DMS153 treated with DMSO at 0.1 percent for 48 hours (cell line): ENCODE data around the gene FOCAD.

Experiments used
- DNase-seq: peaks from one replicate; lab custom pipeline; 2025; ENCODE audit not compliant: unreplicated experiment; lab: John Stamatoyannopoulos, UW

FOCAD gene

DNA sequence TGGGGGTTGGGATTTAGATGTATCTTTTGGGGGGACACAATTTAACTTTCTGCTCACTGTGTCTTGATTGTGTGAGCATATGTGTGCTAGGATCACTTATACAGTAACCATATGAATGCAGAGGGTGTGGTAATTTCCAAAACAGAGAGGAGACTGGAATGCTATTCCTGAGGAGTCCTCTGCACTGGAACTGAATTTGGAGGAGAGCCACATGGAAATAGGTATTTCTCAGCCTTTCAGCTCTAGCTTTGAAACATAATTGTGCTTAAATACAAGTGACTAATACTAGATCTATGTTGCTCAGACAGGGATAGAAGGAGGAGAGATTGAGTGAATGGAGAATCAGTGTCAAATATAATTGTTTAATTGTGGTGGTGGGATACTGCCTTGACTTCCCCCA, 45.5 kb downstream of the FOCAD start:
- no peak for DNase-seq

DNA sequence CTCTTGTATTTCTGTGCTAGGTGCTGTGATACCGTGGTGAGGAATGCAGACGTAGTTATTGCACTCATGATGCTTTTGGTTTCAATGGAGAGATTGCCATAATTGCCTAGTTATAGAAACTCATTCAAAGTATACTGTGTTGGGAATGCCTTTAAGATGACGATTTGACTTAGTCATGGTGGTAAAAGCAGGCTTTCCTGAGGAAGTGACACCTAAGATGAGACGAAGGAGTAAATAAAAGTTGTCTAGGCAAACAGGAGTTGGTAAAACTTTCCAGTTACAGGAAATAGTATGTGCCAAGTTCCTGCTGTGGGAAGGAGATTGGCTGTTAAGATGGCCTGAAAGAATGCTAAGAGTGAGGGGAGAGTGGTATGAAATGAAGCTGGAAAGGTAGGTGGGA, 48.1 kb downstream of the FOCAD start:
- no peak for DNase-seq

DNA sequence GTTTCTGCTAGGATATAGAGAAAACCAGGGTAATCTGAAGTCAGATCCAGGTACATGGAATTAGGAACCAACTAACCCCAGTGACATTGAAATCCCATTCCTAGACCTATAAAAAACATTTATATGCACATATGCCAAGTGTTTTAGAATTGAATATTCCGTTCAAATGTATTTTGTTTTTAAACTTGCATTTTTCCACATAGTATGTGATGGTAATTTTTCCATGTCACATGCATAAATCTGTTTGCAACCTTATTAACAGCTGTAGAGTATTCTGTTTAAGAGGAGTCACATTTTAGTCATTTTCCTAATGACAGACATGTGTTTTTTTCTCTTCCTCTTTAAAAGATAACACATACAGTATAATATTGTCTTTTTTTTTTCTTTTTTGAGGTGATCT, 50.2 kb downstream of the FOCAD start:
- no peak for DNase-seq

DNA sequence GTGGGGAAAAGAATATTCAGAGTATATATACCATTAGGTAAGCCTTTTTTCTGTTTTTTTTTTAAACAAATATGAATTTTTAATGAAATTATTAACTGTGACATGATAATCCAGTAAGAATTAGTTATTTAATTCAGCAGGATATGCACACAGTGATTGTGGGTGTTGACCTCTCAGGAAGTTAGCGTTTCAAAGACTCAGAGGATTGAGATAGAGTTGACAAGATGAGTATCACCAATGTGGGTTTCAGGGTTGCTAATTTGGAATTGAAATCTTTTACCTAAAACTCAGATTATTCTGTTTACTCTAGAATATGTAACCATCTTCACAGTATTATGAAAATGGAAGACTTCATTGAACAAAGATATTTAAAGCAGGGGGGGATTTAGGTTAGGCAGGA, 56.2 kb downstream of the FOCAD start:
- no peak for DNase-seq

DNA sequence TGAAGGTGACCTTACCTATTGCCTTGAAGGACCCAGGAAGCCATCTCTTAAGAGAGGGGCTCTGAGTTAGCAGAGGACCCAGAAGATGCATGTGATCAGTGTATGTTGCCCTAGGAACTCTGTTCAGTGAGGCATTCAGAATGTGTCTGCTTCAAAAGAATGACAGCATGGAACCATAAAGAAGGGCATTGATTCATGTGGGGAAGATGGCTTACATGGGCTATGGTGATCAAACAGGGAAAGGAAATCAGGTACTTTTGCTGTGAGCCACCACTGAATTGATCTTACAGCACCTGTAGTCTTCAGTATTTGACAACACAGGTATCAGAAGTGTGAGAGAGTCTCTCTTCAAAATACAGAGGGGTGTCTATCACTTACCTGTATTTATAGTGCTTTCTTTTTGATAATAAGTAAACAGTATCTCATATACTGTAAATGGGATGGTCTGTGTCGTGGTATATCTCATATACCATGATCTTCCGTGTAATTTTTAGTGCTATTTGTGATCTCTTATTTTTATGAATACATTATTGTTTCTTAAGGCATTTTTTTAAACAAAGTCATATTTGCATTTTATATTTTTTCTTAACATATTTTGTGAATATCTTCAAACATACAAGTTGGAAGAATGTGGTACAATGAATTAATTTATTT, 57.0 kb downstream of the FOCAD start:
- no peak for DNase-seq

DNA sequence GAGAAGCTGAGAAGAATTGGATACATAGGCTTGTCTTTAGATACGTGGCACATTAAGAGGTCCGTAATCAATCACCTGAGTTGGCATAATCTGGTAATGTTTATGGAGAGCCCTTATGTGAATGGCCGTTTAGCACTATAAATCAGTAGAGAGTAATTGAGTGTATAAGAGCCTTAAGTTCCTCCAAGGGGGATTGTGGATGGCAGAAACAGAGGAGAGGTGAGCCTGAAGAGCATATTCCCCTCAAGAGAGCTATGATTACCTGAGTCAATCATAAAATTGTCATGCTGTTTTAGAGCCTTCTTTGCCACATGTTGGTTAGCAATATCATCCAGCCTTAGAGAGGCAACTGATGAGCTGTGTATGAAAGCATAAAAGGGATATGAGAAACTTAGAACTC, 58.8 kb downstream of the FOCAD start:
- no peak for DNase-seq

DNA sequence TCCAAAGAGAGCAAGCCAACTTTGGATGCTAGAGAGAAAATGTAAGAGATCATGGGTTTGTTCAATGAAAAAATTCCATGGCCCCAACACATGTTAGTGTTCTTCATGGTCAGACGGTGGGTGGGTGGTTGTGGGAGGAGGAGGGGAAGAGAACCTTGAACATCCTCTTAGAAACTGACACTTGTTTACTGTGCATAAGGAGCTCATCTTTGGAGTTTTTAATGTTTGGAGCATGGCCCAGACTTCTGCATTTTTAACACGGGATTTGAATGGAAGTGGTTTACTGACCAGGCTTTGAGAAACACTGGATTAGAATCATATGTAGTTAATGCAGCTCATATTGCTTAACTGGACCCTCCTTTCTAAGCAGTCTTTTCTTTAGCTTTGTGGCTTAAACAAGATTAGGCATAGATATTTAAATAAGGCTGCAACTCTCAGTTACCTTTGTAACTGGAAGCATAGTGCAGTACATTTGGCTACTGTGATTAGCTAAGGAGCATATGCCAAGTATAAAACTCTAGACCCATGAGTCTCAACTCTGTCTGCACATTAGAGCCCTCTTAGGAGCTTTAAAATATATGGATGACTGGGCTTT, 60.1 kb downstream of the FOCAD start:
- DNase-seq = no peak

DNA sequence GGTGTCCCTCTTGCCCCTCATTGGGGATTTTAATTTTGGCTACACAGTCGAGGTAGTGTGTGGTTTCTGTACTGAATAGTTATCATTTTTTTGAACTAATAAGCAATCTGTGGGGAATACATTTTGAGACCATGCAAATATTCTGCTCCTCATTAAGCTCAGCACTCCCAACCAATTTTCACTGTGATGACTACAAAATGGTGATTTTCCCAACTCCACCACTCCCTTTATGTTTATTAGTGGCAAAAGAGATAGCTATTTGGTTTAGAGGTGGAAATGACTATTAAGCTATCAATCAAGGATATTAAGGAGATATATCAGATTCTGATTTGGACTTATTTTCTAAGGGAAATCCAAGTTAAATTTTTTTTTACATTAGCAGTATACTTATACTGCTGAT, 62.9 kb downstream of the FOCAD start:
- DNase-seq = no peak

DNA sequence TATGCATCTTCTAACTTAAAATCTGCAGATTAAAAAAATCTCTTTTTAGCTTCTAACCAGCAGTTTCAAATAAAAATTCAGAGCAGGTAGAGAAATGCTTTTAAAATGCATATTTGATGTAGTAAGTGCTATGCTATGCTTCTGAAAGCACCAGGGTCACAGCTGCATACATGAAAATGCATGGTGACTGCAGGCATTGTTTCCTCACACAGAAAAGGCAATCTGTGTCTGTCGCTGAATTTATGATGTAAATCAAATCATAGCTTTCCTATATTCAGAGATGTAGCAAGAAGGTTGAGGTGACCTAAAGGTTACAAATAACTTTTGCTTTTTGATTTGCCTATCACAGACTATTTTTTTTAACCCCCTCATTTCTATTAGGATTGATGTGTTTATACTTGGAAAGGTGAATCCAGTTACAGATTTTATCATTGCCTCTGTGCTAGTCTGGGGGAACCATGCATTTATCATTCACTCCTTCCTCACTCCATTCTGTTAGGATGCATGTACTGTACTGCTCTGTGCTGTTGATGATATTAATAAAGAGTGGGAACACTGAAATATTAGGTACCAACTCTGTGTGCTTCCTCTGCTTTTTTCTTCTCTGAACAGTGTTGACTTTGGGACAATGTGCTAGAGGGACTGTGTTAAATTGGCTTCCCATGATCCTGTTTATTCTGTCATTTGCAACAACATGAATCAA, 65.6 kb downstream of the FOCAD start:
- DNase-seq = no peak

DNA sequence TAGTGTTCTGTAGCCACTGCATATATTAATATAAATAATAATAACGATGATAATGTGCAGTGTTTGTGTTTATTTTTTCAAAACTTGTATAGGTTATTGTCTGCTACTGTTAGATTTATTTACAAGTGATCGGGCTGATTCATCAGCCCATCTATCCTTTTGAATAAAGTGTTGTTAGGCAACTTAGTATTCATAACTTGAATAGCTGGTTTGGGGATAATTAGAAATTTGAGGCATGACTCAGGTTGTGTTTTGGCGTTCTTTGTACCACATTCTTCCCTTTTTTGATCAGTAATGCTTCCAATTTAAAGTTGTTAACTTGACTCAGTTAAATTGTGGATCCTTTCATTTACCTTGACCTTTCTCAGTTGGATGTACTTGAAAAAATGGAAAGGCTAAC, 69.7 kb downstream of the FOCAD start:
- no peak for DNase-seq

DNA sequence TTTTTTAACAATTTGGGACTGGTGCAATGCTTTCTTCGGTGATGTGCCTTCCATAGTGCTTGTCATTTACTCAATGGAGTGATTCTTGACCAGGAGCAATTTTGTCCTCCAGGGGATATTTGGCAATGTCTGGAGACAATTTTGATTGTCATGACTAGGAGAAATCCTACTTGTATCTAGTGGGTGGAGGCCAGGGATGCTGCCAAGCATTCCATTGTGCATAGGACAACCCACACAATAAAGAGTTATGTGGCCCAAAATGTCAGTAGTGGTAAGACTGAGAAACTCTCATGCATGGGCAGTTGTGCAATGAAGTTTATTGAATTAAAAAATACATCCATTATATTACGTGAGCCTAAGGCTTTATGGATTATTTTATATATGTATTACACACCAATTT, 70.5 kb downstream of the FOCAD start:
- DNase-seq = no peak

DNA sequence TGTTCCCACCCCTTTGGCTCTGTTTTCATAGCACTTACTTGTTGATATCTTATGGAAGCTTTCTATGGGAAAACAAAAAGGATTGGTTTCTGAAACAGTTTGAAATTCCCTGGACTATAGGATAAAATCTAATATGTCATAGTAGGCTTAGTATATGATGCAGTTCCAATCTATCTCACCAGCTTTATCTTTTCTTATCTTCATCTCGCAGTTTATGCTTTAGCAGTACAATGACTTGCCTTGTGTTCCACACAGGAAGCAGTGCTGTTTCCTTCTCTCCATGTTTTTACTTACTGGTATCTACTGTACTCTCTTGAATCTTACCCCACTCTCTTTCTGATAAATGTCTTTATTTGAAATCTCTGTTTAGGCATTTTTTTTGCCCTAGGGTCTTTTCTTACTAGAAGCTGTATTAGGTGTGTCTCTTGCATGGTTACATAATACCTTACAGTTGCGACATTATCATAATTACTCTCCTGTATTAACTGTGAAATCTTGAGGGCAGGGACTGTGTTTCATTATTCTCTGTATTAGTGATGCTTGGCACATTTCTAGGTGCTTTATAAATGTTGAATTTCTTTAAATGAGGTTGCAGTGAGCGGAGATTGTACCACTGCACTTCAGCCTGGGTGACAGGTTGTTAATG, 76.3 kb downstream of the FOCAD start:
- no peak for DNase-seq

DNA sequence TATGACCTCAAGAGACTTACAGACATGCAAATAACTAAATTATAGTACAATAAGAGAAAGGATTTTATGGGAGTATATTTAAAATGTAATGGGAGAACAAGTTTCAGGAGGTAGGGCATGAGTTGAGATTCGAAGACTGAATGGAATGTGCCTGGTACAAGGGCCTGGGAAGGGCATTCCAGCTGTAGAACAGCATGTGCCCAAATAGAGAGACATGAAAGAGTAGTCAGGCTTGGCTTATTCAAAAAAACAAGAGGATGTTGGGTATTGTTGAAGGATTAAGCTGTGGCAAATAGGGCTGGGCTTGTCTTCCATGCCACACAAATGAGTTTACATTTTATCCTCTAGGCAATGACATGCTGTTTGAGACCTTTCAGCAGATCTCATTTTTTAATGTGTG, 86.9 kb downstream of the FOCAD start:
- DNase-seq = no peak

DNA sequence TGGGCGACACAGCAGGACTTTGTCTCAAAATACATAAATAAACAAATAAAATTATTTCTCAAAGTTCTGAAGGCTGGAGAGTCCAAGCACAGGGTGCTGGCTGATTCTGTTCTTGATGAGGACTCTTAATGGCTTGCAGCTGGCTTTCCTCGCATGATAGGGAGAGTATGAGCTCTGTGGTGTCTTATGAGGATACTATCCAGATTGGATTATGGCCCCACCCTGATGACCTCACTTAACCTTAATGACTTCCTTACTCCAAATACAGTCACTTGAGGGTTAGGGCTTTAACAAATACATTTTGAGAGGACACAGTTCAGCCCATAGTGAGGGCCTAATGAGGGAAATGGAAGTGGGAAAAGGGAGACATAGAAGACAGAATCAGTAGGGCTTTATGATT, 87.7 kb downstream of the FOCAD start:
- no peak for DNase-seq

DNA sequence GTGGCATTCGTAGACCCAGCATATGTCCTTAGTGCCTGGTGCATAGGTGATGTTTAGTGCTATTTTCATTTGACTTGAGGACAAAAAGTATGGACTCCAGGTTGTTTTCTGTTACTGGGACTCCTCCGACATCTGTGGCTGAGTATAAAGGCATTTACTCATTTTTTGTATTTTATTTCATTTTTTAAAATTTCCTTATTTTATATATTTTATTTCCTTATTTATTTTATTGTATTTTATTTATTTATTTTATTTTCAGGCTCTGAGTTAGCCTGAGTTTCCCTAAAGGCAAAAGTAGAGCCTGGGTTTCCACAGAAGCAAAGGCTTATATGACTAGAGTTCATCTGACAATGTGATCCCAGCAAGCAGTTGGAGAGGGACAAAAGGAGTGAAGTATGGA, 91.6 kb downstream of the FOCAD start:
- DNase-seq = no peak

DNA sequence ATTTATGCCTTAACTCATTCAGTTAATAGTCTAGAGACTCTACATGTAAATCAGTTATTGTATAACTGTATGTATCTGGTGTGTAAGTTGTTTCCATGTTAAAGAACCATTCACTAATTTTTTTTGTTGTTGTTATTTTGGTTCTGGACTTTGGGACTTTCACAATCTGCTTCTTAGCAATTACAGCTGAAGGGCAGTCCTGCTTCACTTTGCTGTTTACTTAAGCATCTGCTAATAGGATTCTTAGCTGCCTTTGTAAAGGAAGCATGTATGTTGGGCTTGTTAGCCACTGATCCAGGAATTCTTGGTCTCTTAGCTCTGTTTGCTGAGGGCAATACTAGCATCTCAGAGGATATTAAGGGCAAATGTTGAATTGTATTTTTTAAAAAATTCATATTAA, 97.0 kb downstream of the FOCAD start:
- no peak for DNase-seq

DNA sequence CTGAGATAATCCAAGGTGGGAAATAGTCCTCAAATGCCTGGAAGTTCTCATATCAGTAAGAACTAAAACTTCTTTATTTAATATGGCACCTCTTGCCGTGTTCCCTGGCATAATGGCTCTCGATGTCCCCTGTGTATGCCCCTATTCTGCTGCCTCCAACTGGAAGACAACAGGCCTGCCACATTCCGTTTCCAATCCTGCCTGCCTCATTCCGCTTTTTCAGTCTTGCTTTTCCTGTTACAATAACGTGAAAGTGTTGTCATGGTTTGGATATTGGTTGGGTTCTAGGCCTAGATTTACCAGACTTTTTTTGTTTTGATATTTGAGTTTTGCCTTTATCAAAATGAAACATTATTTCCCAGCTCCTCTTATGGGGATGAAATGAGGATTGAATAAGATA, 98.2 kb downstream of the FOCAD start:
- no peak for DNase-seq

DNA sequence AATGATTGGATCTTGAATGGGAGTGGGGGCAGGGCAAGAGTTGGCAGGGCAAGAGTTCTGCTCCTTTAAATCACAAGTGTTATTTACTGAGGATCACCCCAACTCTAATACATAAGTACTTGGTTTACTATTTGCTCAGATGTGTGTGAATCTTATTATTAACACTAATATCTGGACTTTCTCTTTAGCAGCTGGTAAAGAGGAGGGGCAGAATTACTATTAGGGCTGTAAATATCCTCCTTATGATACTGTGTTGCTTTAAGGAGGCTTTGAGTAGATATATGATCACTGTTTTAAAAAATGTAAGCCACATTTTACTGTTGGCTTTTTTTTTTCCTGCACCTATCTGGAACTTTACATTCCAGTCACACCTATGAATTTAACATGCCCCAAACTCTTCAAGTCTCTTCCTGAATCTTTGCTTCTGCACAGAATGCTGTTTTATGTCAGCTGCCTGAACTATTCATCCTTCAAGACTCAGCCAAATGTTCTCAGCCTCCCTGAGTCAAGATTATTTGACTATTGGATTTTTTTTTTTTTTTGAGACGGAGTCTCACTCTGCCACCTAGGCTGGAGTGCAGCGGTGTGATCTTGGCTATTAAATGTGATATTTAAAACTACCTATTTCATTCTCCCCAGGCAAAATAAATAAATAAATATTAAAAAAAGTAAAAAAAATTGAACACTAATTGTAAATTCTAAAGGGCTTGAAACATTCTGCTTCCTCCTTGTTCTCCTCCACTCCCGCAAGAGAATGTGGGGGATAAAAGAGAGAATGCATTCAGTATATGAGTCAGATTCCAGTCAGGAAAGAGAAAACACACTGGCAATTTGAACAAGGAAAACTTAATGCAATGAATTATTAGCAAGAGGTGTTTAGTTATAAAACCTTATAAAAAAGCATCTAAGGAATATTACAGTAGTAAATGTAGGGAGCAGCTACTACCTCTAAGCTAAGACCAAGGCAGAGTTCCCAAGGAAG, 99.3 kb downstream of the FOCAD start:
- DNase-seq = no peak

DNA sequence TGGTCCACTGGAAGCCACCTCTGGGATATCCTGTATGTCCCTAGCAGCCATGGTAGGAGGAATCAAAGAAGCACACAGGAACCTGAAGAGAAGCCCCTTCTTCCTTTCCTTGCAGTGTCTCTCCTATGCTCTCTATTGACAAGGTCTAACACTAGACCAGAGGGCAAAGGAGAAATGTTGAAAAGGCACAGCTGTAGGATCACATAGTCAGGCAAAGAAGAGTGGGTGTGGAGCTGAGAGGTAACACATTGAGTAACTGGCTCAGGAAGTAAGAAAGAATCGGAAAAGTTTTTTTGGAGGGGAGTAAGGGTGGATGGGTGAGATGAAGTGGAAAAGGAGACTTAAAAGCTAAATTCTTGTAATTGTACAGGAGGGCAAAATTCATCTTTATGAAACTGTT, 100.1 kb downstream of the FOCAD start:
- DNase-seq = no peak

DNA sequence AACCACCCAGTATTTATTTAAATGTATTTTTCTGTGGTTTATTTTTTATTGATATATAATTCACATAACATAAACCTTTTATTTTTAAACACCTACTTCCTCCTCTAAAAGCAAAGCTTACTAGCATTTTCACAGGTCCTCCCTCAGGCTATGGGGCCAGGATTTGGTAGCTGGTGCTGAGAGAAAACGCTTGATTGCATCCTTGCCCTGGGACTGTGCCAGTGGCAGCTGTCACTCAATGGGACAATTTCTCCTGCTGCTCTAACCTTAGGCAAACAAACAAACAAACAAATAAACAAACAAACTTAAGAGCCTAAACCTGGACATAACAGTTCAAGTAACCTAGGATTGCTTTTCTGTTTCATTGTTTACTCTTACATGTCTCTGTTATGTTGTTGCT, 102.7 kb downstream of the FOCAD start:
- no peak for DNase-seq
